ENCODE data around the gene CNTNAP1. TPM values are rescaled to one million over a fixed set of nuclear protein-coding genes. Genes with fewer than 3 reads are reported as not detected.
A peak's percentile ranks its signal among the peaks of the same experiment; 100 is the strongest.

Gene CNTNAP1
- total and polyA plus RNA-seq, 11 donors: 1.3 to 17.9 (median 3.1) TPM

GRCh38 chr17:42744283-42744805, 62.0 kb downstream of the CNTNAP1 start:
- peak; percentile 60 to 91 (median 90) for ATAC-seq
- 0 to 1% (median 1%) methylated on average over 19 to 32 of the region's 32 CpGs for WGBS, 4 donors
- DNase-seq: peak; percentile 84 to 91 (median 85)
- H3K9me3 ChIP-seq: no peaks in the 10 kb centered on the region
- H3K27me3 ChIP-seq: no peaks in the 10 kb centered on the region
- intact Hi-C loops (cut with DNase I): loop anchor here in 3 of 10 donors (1.0 to 10.0 kb wide), 3 partner anchors 18 to 80 kb away; partner anchors contain the start of gene BECN1 (in 1 of the 3)
- peaks cover 0 to 9% (median 0%) of the 10 kb centered on the region in 9 donors for H3K36me3 ChIP-seq
- peak overlapping the region; percentile 61 to 94 (median 80) for H3K4me3 ChIP-seq
- H3K4me1 ChIP-seq: peaks cover 2 to 43% (median 34%) of the 10 kb centered on the region in 12 donors
- TF ChIP-seq CTCF (IDR thresholded peaks at IDR 0.05) (peak in 1 of 12 donors; percentile 10), POLR2A (IDR thresholded peaks at IDR 0.05) (no peak)
- H3K27ac ChIP-seq: peak overlapping the region; percentile 83 to 99 (median 92)

- H3K9me3 ChIP-seq: no peaks in the 10 kb centered on the region
- TF ChIP-seq POLR2A (IDR thresholded peaks at IDR 0.05) (peak in 1 of 2 donors; percentile 83), CTCF (IDR thresholded peaks at IDR 0.05) (no peak)
- H3K4me3 ChIP-seq: peak within 1 kb of the TSS; percentile 61 to 94 (median 80)
- 5 to 17% (median 8%) methylated on average over 15 to 50 of the region's 50 CpGs for WGBS, 4 donors
- ATAC-seq (peak; percentile 90 to 98 (median 98)), DNase-seq (peak; percentile 90 to 96 (median 92))
- intact Hi-C loops (cut with DNase I): loop anchor here in 3 of 10 donors (1.0 to 10.0 kb wide), 3 partner anchors 18 to 80 kb away; partner anchors contain the start of gene BECN1 (in 1 of the 3)
- peak within 1 kb of the TSS; percentile 83 to 99 (median 92) for H3K27ac ChIP-seq
- peaks cover 0 to 9% (median 0%) of the 10 kb centered on the region in 9 donors for H3K36me3 ChIP-seq
- H3K27me3 ChIP-seq: no peaks in the 10 kb centered on the region
- peaks cover 7 to 50% (median 40%) of the 10 kb centered on the region in 12 donors for H3K4me1 ChIP-seq
Measured at GRCh38 chr17:42744806-42745617, 62.7 kb downstream of the CNTNAP1 start, which contains the start of gene EZH1. Gene EZH1, minus strand, starts transcription at chr17:42745040. Its CDS starts 16,099 bp downstream, at chr17:42728941.

- intact Hi-C loops (cut with DNase I): loop anchor here in 2 of 10 donors (2.0 to 10.0 kb wide), 2 partner anchors 14 to 76 kb away; partner anchors contain the start of gene BECN1 (in 1 of the 2)
- Histone ChIP-seq H3K27ac (peak overlapping the region in 11 of 12 donors; percentile 17 to 84 (median 58)), H3K27me3 (no peaks in the 10 kb centered on the region), H3K9me3 (no peaks in the 10 kb centered on the region), H3K4me3 (no peak overlapping the region), H3K36me3 (no peaks in the 10 kb centered on the region), H3K4me1 (peaks cover 7 to 60% (median 46%) of the 10 kb centered on the region in 12 donors)
- TF ChIP-seq CTCF (IDR thresholded peaks at IDR 0.05): no peak
- no peak for TF ChIP-seq POLR2A (IDR thresholded peaks at IDR 0.05)
- ATAC-seq (peak in 1 of 4 donors; percentile 9), DNase-seq (no peak)
- 48 to 58% (median 55%) methylated on average over 7 of the region's 7 CpGs for WGBS, 4 donors
Measured at GRCh38 chr17:42748202-42748907, 66.0 kb downstream of the CNTNAP1 start.
